Prostate gland (tissue), 2 donors: ENCODE results near the gene LSAMP. TPM values are rescaled to one million over a fixed set of nuclear protein-coding genes. Genes with fewer than 3 reads are reported as not detected.
"Not testable (repeated sequence)": the region's sequence is repeated elsewhere in the genome, so short reads cannot be mapped to it uniquely, and the experiment has no call there.

ENCODE experiments used
- DNase-seq: peaks from one replicate; pipeline ENCODE4 v3.0.0-alpha.2; 2019; ENCODE audit warnings: low spot score
- H3K27ac ChIP-seq, 2 donors: fragments of 200-600 bp; sonication (generic); 2 replicates each; pipeline ENCODE4 v1.5.1; 2017 to 2019
- H3K27me3 ChIP-seq: fragments of 200-600 bp; sonication (generic); replicated peaks from 2 replicates; pipeline ENCODE4 v1.5.1; 2019; ENCODE audit not compliant: insufficient read depth
- H3K36me3 ChIP-seq, 2 donors: fragments of 200-600 bp; sonication (generic); 1 replicate in 1 of 2; 2 replicates in 1 of 2; pipeline versions ENCODE4 v1.5.1 to v1.8.1; 2017 to 2019
- H3K4me1 ChIP-seq: fragments of 200-600 bp; sonication (generic); replicated peaks from 2 replicates; pipeline ENCODE4 v1.5.1; 2019
- H3K4me3 ChIP-seq, 2 donors: fragments of 200-600 bp; sonication (generic); 2 replicates each; pipeline ENCODE4 v1.5.1; 2017 to 2019
- H3K9me3 ChIP-seq: fragments of 200-600 bp; sonication (generic); 2 replicates; pipeline ENCODE4 v1.5.1; 2017
- POLR2A ChIP-seq: fragments of 450-650 bp; IDR thresholded peaks from one replicate; pipeline ENCODE4 v1.6.1; 2016; ENCODE audit warnings: antibody characterized with exemption, mild to moderate bottlenecking
- POLR2AphosphoS5 ChIP-seq: sonication (generic); formaldehyde crosslinking; IDR thresholded peaks from one replicate; pipeline ENCODE4 v1.6.1; 2017; ENCODE audit warnings: antibody characterized with exemption
- WGBS: methylation state at CpG from one replicate; pipeline ENCODE4 v1.1.5; 2018; 5-methylcytosine and 5-hydroxymethylcytosine counted together
- intact Hi-C: fragments of 100-400 bp; cut with DNase I; formaldehyde crosslinking; loops from one replicate; pipeline ENCODE4 v1.14.2; 2022
- total RNA-seq, 2 donors: library from RNA; depleted of rRNA; stranded (reverse); fragments of >200 nt; gene quantifications; one replicate each; pipeline ENCODE4 v1.1.0, GENCODE V29; 2016
- TF ChIP-seq, protein P1 (sequence below), 4 experiments: fragments of 200-600 bp in 2 of 4; fragments of 450-650 bp in 2 of 4; sonication (generic) in 2 of 4; IDR thresholded peaks; 1 replicate in 3 of 4; 2 replicates in 1 of 4; pipeline ENCODE4 v1.5.1; 2016 to 2019; ENCODE audit warnings: antibody characterized with exemption in 4 of 4, mild to moderate bottlenecking in 2 of 4, moderate library complexity in 2 of 4

Gene LSAMP
- total RNA-seq, 2 donors from 2014 or later, result 15.4 to 38.0 TPM

- Histone ChIP-seq H3K36me3 (no peaks in the 10 kb centered on the region), H3K4me3 (no peak overlapping the region), H3K9me3 (no peaks in the 10 kb centered on the region), H3K27me3 (no peaks in the 10 kb centered on the region), H3K4me1 (no peaks in the 10 kb centered on the region), H3K27ac (no peak overlapping the region)
- DNase-seq, result no peak
- 96% methylated on average over 2 of the region's 2 CpGs for WGBS
- TF ChIP-seq, protein P1, sequence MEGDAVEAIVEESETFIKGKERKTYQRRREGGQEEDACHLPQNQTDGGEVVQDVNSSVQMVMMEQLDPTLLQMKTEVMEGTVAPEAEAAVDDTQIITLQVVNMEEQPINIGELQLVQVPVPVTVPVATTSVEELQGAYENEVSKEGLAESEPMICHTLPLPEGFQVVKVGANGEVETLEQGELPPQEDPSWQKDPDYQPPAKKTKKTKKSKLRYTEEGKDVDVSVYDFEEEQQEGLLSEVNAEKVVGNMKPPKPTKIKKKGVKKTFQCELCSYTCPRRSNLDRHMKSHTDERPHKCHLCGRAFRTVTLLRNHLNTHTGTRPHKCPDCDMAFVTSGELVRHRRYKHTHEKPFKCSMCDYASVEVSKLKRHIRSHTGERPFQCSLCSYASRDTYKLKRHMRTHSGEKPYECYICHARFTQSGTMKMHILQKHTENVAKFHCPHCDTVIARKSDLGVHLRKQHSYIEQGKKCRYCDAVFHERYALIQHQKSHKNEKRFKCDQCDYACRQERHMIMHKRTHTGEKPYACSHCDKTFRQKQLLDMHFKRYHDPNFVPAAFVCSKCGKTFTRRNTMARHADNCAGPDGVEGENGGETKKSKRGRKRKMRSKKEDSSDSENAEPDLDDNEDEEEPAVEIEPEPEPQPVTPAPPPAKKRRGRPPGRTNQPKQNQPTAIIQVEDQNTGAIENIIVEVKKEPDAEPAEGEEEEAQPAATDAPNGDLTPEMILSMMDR (IDR thresholded peaks at IDR 0.05), result no peak
- TF ChIP-seq POLR2AphosphoS5 (no peak), POLR2A (no peak)
- intact Hi-C loops, result no loop called here
These were observed 657.5 kb downstream of the LSAMP start for GRCh38 chr3:115787818-115788217.

- Histone ChIP-seq H3K4me1 (no peaks in the 10 kb centered on the region), H3K36me3 (no peaks in the 10 kb centered on the region), H3K27ac (no peak overlapping the region), H3K27me3 (no peaks in the 10 kb centered on the region), H3K9me3 (no peaks in the 10 kb centered on the region), H3K4me3 (no peak overlapping the region)
- no peak for DNase-seq
- intact Hi-C loops, result loop anchor here (2.0 kb wide), 1 partner anchor 567 kb away; no protein-coding TSS in a partner anchor
- 86% methylated on average over 4 of the region's 4 CpGs for WGBS
- TF ChIP-seq POLR2AphosphoS5 (no peak), POLR2A (no peak)
- TF ChIP-seq, protein P1 (IDR thresholded peaks at IDR 0.05), result no peak
These were observed 659.5 kb downstream of the LSAMP start for GRCh38 chr3:115785782-115786181.

- peak overlapping the region; percentile 62 to 70 for H3K4me3 ChIP-seq
- no peaks in the 10 kb centered on the region for H3K9me3 ChIP-seq
- H3K27ac ChIP-seq, result peak overlapping the region in 1 of 2 donors; percentile 91
- H3K4me1 ChIP-seq, result no peaks in the 10 kb centered on the region
- DNase-seq, result no peak
- TF ChIP-seq, protein P1 (IDR thresholded peaks at IDR 0.05), result peak in 1 of 4 experiments; percentile 7
- TF ChIP-seq POLR2AphosphoS5, result no peak
- intact Hi-C loops, result loop anchor here (2.0 to 5.0 kb wide), 2 partner anchors 93 to 566 kb away; no protein-coding TSS in a partner anchor
- 6% methylated on average over 11 of the region's 11 CpGs for WGBS
- H3K27me3 ChIP-seq, result no peaks in the 10 kb centered on the region
- H3K36me3 ChIP-seq, result no peaks in the 10 kb centered on the region
These were observed 660.3 kb downstream of the LSAMP start for GRCh38 chr3:115784739-115785536.

GRCh38 chr3:115783938-115784738, 661.1 kb downstream of the LSAMP start:
- Histone ChIP-seq H3K27me3 (no peaks in the 10 kb centered on the region), H3K4me1 (no peaks in the 10 kb centered on the region), H3K4me3 (peak overlapping the region; percentile 62 to 70), H3K9me3 (no peaks in the 10 kb centered on the region), H3K36me3 (no peaks in the 10 kb centered on the region), H3K27ac (peak overlapping the region; percentile 87 to 91)
- TF ChIP-seq, protein P1 (IDR thresholded peaks at IDR 0.05), result peak; percentile 94 to 98 (median 95)
- TF ChIP-seq POLR2A (peak; percentile 41), POLR2AphosphoS5 (peak; percentile 43)
- intact Hi-C loops, result loop anchor here (2.0 to 5.0 kb wide), 2 partner anchors 92 to 565 kb away; no protein-coding TSS in a partner anchor
- DNase-seq, result peak; percentile 83
- WGBS, result under 1% methylated on average over 75 of the region's 81 CpGs

DNA sequence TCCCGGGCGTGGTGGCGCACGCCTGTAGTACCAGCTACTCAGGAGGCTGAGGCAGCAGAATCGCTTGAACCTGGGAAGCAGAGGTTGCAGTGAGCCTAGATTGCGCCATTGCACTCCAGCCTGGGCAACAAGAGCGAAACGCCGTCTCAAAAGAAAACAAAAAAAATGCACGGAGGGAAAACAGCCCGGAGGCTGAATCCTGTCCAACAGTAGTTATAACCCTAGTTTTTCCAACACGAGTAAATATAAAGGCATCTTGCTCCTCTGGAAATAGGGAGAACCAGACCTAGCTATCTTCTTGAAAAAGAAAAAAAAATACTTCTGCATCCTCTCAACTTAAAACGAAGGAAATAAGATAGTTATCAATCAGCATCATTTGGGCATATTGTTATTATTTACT, 661.9 kb downstream of the LSAMP start:
- H3K27me3 ChIP-seq, H3K9me3 ChIP-seq, H3K4me1 ChIP-seq, H3K36me3 ChIP-seq, DNase-seq: not testable (repeated sequence)
- peak overlapping the region; percentile 62 to 70 for H3K4me3 ChIP-seq
- 54% methylated on average over 13 of the region's 13 CpGs for WGBS
- H3K27ac ChIP-seq, result peak overlapping the region; percentile 87 to 91
- intact Hi-C loops, result loop anchor here (5.0 kb wide), 1 partner anchor 91 kb away; no protein-coding TSS in a partner anchor
